BJ (cell line): ENCODE results near the gene CRADD. TPM values are rescaled to one million over a fixed set of nuclear protein-coding genes. Genes with fewer than 3 reads are reported as not detected.

Source experiments
- CTCF ChIA-PET: fragments of 350-600 bp; formaldehyde crosslinking; extraction: SDS; loops from one replicate; lab custom pipeline; 2021; ENCODE audit warnings: antibody characterized with exemption, inconsistent platforms; lab: Yijun Ruan, JAX
- POLR2A ChIA-PET: fragments of 300-600 bp; sonication (Branson Sonifier 250); formaldehyde crosslinking; extraction: SDS; loops from one replicate; lab custom pipeline; 2021; ENCODE audit warnings: antibody characterized with exemption; lab: Charles Lee
- DNase-seq: peaks from one replicate; pipeline ENCODE4 v3.0.0-alpha.2; 2011; ENCODE audit warnings: low read depth
- H3K27me3 ChIP-seq: 2 replicates; pipeline ENCODE4 v1.6.0; 2011; ENCODE audit warnings: low read length; ENCODE audit not compliant: control insufficient read depth, insufficient read depth
- H3K36me3 ChIP-seq: 2 replicates; pipeline ENCODE4 v1.5.1; 2011; ENCODE audit warnings: low read length; ENCODE audit not compliant: control insufficient read depth, insufficient read depth
- H3K4me3 ChIP-seq: 2 replicates; pipeline ENCODE4 v1.5.1; 2011; ENCODE audit warnings: low read depth, mild to moderate bottlenecking, control low read depth, low read length
- polyA plus RNA-seq: library from polyadenylated mRNA; depleted of rRNA; stranded (reverse); fragments of >200 nt; gene quantifications from 2 replicates; pipeline ENCODE4 v1.2.3, GENCODE V29; 2011
- TF ChIP-seq, protein P1 (sequence below): IDR thresholded peaks from 2 replicates; pipeline ENCODE4 v1.5.1; 2011; ENCODE audit warnings: low read depth, mild to moderate bottlenecking, control low read depth, inconsistent platforms, low read length, moderate library complexity; ENCODE audit not compliant: insufficient read depth

Gene CRADD
- polyA plus RNA-seq, 1 experiment = 16.6 TPM

GRCh38 chr12:93850481-93851256 is 173.5 kb downstream of the CRADD start:
- Histone ChIP-seq H3K27me3 (no peaks in the 10 kb centered on the region), H3K4me3 (no peak overlapping the region), H3K36me3 (no peaks in the 10 kb centered on the region; the same call in 1 of the 2 replicates)
- ChIA-PET CTCF (interaction anchor here (1.6 kb wide), 1 partner anchor 45 kb away, joined by 3 read pairs; no protein-coding TSS in a partner anchor), POLR2A (no interaction called here)
- TF ChIP-seq, protein P1, sequence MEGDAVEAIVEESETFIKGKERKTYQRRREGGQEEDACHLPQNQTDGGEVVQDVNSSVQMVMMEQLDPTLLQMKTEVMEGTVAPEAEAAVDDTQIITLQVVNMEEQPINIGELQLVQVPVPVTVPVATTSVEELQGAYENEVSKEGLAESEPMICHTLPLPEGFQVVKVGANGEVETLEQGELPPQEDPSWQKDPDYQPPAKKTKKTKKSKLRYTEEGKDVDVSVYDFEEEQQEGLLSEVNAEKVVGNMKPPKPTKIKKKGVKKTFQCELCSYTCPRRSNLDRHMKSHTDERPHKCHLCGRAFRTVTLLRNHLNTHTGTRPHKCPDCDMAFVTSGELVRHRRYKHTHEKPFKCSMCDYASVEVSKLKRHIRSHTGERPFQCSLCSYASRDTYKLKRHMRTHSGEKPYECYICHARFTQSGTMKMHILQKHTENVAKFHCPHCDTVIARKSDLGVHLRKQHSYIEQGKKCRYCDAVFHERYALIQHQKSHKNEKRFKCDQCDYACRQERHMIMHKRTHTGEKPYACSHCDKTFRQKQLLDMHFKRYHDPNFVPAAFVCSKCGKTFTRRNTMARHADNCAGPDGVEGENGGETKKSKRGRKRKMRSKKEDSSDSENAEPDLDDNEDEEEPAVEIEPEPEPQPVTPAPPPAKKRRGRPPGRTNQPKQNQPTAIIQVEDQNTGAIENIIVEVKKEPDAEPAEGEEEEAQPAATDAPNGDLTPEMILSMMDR = no peak
- DNase-seq = no peak

GRCh38 chr12:93851257-93851671 is 174.1 kb downstream of the CRADD start:
- DNase-seq = no peak
- CTCF ChIA-PET = interaction anchor here (1.6 kb wide), 1 partner anchor 45 kb away, joined by 3 read pairs; no protein-coding TSS in a partner anchor
- Histone ChIP-seq H3K4me3 (no peak overlapping the region), H3K36me3 (no peaks in the 10 kb centered on the region; the same call in 1 of the 2 replicates), H3K27me3 (no peaks in the 10 kb centered on the region)
- TF ChIP-seq, protein P1 = no peak
- POLR2A ChIA-PET = no interaction called here

- TF ChIP-seq, protein P1 = no peak
- Histone ChIP-seq H3K4me3 (no peak overlapping the region), H3K36me3 (no peaks in the 10 kb centered on the region; the same call in 1 of the 2 replicates), H3K27me3 (no peaks in the 10 kb centered on the region)
- ChIA-PET CTCF (interaction anchor here (1.2 kb wide), 1 partner anchor 10 kb away, joined by 3 read pairs; no protein-coding TSS in a partner anchor), POLR2A (no interaction called here)
- DNase-seq = no peak
Observed at GRCh38 chr12:93852173-93852591, 175.0 kb downstream of the CRADD start.

DNA sequence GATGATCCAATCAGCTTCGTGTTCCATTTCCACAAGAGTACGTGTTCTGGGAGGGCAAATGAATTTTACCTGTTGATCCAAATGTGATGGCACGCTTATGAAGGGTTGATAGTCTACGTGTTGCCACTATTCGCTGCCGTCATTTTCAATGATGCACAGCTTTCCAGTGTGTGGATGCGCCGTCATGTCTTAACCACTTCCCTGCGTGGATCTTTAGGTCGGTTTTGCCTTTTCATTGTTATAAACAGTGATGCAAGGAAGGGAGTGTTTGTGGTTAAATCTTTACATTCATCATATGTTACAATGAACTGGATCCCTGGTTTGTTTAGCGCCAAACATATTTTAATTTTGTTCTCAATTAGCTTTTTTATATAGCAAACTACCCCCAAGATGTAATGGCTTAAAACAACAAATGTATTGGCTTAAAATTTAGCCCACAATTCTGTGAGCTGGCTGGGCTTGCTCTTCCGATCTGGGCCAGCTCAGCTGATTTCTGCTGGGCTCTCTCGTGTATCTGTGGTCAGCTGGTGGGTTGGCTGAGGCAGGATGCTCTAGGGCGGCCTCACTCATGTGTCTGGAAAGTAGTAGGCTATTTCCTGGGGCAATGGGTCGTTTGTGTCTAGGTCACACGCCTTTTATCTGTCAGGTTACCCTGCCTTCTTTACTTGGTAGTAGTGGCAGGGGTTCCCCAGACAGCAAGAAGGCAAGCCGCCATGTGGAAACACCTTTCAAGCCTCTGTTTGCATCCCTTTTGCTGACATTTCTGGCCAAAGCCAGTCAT is 176.7 kb downstream of the CRADD start:
- ChIA-PET CTCF (interaction anchor here (0.8 to 1.2 kb wide), 4 partner anchors 8 to 18 kb away, joined by 3 to 4 read pairs (median 3); no protein-coding TSS in a partner anchor), POLR2A (interaction anchor here (0.5 kb wide), 1 partner anchor 280 kb away, joined by 16 read pairs; no protein-coding TSS in a partner anchor)
- H3K27me3 ChIP-seq = no peaks in the 10 kb centered on the region
- no peak overlapping the region for H3K4me3 ChIP-seq
- no peaks in the 10 kb centered on the region; the same call in 1 of the 2 replicates for H3K36me3 ChIP-seq
- TF ChIP-seq, protein P1 = no peak
- no peak for DNase-seq

DNA sequence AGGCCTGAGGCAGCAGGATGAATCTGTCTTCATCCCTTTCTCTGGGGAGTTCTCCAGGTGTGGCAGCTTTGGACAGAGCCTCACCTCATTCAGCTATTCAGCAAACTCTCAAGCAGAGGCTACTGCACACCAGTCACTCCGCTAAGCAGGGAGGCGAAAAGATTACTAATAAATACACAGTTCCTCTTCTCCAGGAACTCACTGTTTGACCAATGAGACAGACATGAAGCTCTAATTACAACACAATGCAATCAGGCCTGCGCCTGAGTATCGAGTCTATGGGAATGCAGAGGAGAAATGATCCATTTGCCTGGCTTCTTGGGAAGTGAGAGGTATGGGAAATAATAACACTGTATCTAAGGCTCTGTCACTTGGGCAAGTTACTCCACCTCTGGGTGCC is 178.1 kb downstream of the CRADD start:
- DNase-seq = no peak
- Histone ChIP-seq H3K27me3 (no peaks in the 10 kb centered on the region), H3K4me3 (no peak overlapping the region), H3K36me3 (no peaks in the 10 kb centered on the region; the same call in 1 of the 2 replicates)
- TF ChIP-seq, protein P1 = no peak
- POLR2A ChIA-PET = no interaction called here
- CTCF ChIA-PET = no interaction called here
